B cell (primary cell): ENCODE data around the gene KRTAP2-2. TPM values are rescaled to one million over a fixed set of nuclear protein-coding genes. Genes with fewer than 3 reads are reported as not detected.

Experiments
- ATAC-seq: fragments of 200-7000 bp; cut with Tn5 transposase; one replicate; pipeline ENCODE4 v1.10.0; 2021; ENCODE audit warnings: low read depth, mild to moderate bottlenecking, moderate number of reproducible peaks, moderate library complexity
- CTCF ChIA-PET: fragments of 350-600 bp; sonication (Branson Sonifier 250); formaldehyde crosslinking; loops from one replicate; lab custom pipeline; 2021; ENCODE audit warnings: antibody characterized with exemption, inconsistent platforms; lab: Charles Lee
- POLR2A ChIA-PET: fragments of 350-600 bp; sonication (Branson Sonifier 250); formaldehyde crosslinking; loops from one replicate; lab custom pipeline; 2021; ENCODE audit warnings: antibody characterized with exemption; lab: Charles Lee
- DNase-seq: peaks from one replicate; pipeline ENCODE4 v3.0.0; 2013
- H2AFZ ChIP-seq: 2 replicates; pipeline ENCODE4 v1.6.1; 2012; ENCODE audit warnings: mild to moderate bottlenecking, low read depth, low read length; ENCODE audit not compliant: insufficient read depth, poor library complexity, severe bottlenecking
- H3K27ac ChIP-seq, 2 donors: 1 replicate in 1 of 2; 2 replicates in 1 of 2; pipeline ENCODE4 v1.5.1; 2012 to 2013; ENCODE audit warnings: low read length in 2 of 2, mild to moderate bottlenecking in 2 of 2, moderate library complexity in 1 of 2
- H3K27me3 ChIP-seq, 4 experiments: fragments of 200-600 bp in 1 of 4; sonication (generic) in 1 of 4; replicated peaks in 1 of 4; 1 replicate in 2 of 4; 2 replicates in 2 of 4; pipeline versions ENCODE4 v1.6.1 to v1.7.0; 2013 to 2016; ENCODE audit warnings: low read length in 3 of 4, mild to moderate bottlenecking in 2 of 4, mixed read lengths in 1 of 4, moderate library complexity in 1 of 4; ENCODE audit not compliant: insufficient read depth in 4 of 4, control insufficient read depth in 3 of 4; ENCODE audit errors: control extremely low read depth in 1 of 4
- H3K36me3 ChIP-seq, 2 experiments: replicated peaks in 1 of 2; 1 replicate in 1 of 2; 2 replicates in 1 of 2; pipeline versions ENCODE4 v1.6.1 to v1.7.1; 2013; ENCODE audit warnings: low read length in 1 of 2; ENCODE audit not compliant: insufficient read depth in 2 of 2, control insufficient read depth in 1 of 2; ENCODE audit errors: control extremely low read depth in 1 of 2, extremely low read depth in 1 of 2
- H3K4me1 ChIP-seq, 2 donors: fragments of 200-600 bp in 1 of 2; sonication (generic) in 1 of 2; 1 replicate in 1 of 2; 2 replicates in 1 of 2; pipeline versions ENCODE4 v1.5.1 to v1.6.1; 2013 to 2017; ENCODE audit warnings: low read length in 2 of 2; ENCODE audit not compliant: control insufficient read depth in 2 of 2, insufficient read depth in 2 of 2
- H3K4me2 ChIP-seq: replicated peaks from 2 replicates; pipeline ENCODE3; 2012; ENCODE audit warnings: mild to moderate bottlenecking, low read depth, low read length; ENCODE audit not compliant: poor library complexity, severe bottlenecking
- H3K4me3 ChIP-seq, 5 experiments: fragments of 200-600 bp in 1 of 5; sonication (generic) in 1 of 5; 1 replicate in 3 of 5; 2 replicates in 2 of 5; pipeline versions ENCODE4 v1.5.1 to v1.7.0; 2011 to 2016; ENCODE audit warnings: low read length in 4 of 5, mild to moderate bottlenecking in 4 of 5, low read depth in 2 of 5, control low read depth in 1 of 5, moderate library complexity in 1 of 5; ENCODE audit not compliant: insufficient read depth in 1 of 5; ENCODE audit errors: control extremely low read depth in 1 of 5, extremely low read depth in 1 of 5
- H3K79me2 ChIP-seq: fragments of 200-600 bp; sonication (generic); one replicate; pipeline ENCODE4 v1.6.0; 2016; ENCODE audit warnings: low read length; ENCODE audit not compliant: control insufficient read depth, insufficient read depth
- H3K9ac ChIP-seq: fragments of 200-600 bp; sonication (generic); 2 replicates; pipeline ENCODE4 v1.6.1; 2017; ENCODE audit warnings: mild to moderate bottlenecking, low read length, moderate library complexity
- H3K9me3 ChIP-seq, 3 donors: one replicate each; pipeline versions ENCODE4 v1.6.1 to v1.7.1; 2013; ENCODE audit warnings: low read length in 2 of 3; ENCODE audit not compliant: control insufficient read depth in 2 of 3, insufficient read depth in 1 of 3; ENCODE audit errors: control extremely low read depth in 1 of 3
- H4K20me1 ChIP-seq: 2 replicates; pipeline ENCODE4 v1.6.0; 2012; ENCODE audit warnings: mild to moderate bottlenecking, low read length; ENCODE audit not compliant: insufficient read depth, control insufficient read depth, poor library complexity, severe bottlenecking
- H3K27ac Mint-ChIP-seq: one replicate; pipeline ENCODE4 v1.8.0; 2021; ENCODE audit warnings: mixed read lengths
- H3K27me3 Mint-ChIP-seq: one replicate; pipeline ENCODE4 v1.8.0; 2021; ENCODE audit warnings: mixed read lengths
- H3K4me1 Mint-ChIP-seq: one replicate; pipeline ENCODE4 v1.8.0; 2021; ENCODE audit warnings: mixed read lengths
- H3K4me3 Mint-ChIP-seq: one replicate; pipeline ENCODE4 v1.8.0; 2021; ENCODE audit warnings: mixed read lengths
- H3K9me3 Mint-ChIP-seq: one replicate; pipeline ENCODE4 v1.8.0; 2022; ENCODE audit warnings: mixed read lengths; ENCODE audit not compliant: insufficient read depth
- CTCF ChIP-seq: fragments of 200-600 bp; IDR thresholded peaks from one replicate; pipeline ENCODE4 v1.8.0; 2022; ENCODE audit warnings: antibody characterized with exemption, mild to moderate bottlenecking
- EZH2 ChIP-seq: IDR thresholded peaks from 2 replicates; pipeline ENCODE4 v1.6.1; 2012; ENCODE audit warnings: borderline replicate concordance, low read depth, mild to moderate bottlenecking, moderate library complexity, low read length; ENCODE audit not compliant: insufficient read depth, poor library complexity, severe bottlenecking
- WGBS: methylation state at CpG from one replicate; pipeline ENCODE4 v1.1.5; 2013; ENCODE audit warnings: missing lambda C conversion rate; ENCODE audit not compliant: insufficient coverage; 5-methylcytosine and 5-hydroxymethylcytosine counted together
- intact Hi-C: fragments of 100-400 bp; cut with micrococcal nuclease; formaldehyde crosslinking; loops from one replicate; pipeline ENCODE4 v1.10.0; 2022
- polyA plus RNA-seq: library from polyadenylated mRNA; depleted of rRNA; stranded (reverse); fragments of >200 nt; gene quantifications from 2 replicates; pipeline ENCODE4 v1.2.3, GENCODE V29; 2012
- total RNA-seq, 2 donors: library from RNA; stranded (reverse); fragments of 120-200 nt in 1 of 2; gene quantifications; 1 replicate in 1 of 2; 2 replicates in 1 of 2; pipeline versions ENCODE4 v1.2.3 to v1.2.4, GENCODE V29; 2013 to 2022

The KRTAP2-2 gene
- total and polyA plus RNA-seq, 2 donors (not counting 1 experiment from before 2014, with no cell fraction given): not detected

- Histone ChIP-seq H2AFZ (no peak overlapping the region), H4K20me1 (no peaks in the 10 kb centered on the region), H3K9ac (no peak overlapping the region), H3K79me2 (no peaks in the 10 kb centered on the region), H3K4me3 (no peak overlapping the region), H3K9me3 (no peaks in the 10 kb centered on the region), H3K4me2 (no peak overlapping the region), H3K27me3 (peaks cover 0 to 3% (median 0%) of the 10 kb centered on the region in 4 experiments), H3K27ac (no peak overlapping the region), H3K4me1 (no peaks in the 10 kb centered on the region), H3K36me3 (no peaks in the 10 kb centered on the region)
- TF ChIP-seq CTCF (no peak), EZH2 (no peak)
- ChIA-PET POLR2A (no interaction called here), CTCF (no interaction called here)
- ATAC-seq (no peak), DNase-seq (no peak)
- H3K9me3 Mint-ChIP-seq: no peaks in the 10 kb centered on the region
- no peak overlapping the region for H3K27ac Mint-ChIP-seq
- intact Hi-C loops: no loop called here
- H3K4me3 Mint-ChIP-seq: no peak overlapping the region
- H3K4me1 Mint-ChIP-seq: no peaks in the 10 kb centered on the region
- no CpG with 5 or more reads among the region's 2 CpGs for WGBS
- peaks cover 29% of the 10 kb centered on the region for H3K27me3 Mint-ChIP-seq
These were observed 18.6 kb upstream of the KRTAP2-2 start for GRCh38 chr17:41073676-41074075.

GRCh38 chr17:41071606-41072360, 16.8 kb upstream of the KRTAP2-2 start:
- H3K4me3 Mint-ChIP-seq: no peak overlapping the region
- no peak for TF ChIP-seq CTCF
- DNase-seq: no peak
- Histone ChIP-seq H3K9ac (no peak overlapping the region), H3K4me1 (no peaks in the 10 kb centered on the region), H3K4me3 (no peak overlapping the region), H3K27me3 (peaks cover 0 to 3% (median 0%) of the 10 kb centered on the region in 4 experiments), H3K36me3 (no peaks in the 10 kb centered on the region), H3K4me2 (no peak overlapping the region), H4K20me1 (no peaks in the 10 kb centered on the region), H3K79me2 (no peaks in the 10 kb centered on the region), H2AFZ (no peak overlapping the region), H3K9me3 (no peaks in the 10 kb centered on the region), H3K27ac (no peak overlapping the region)
- no peaks in the 10 kb centered on the region for H3K9me3 Mint-ChIP-seq
- ATAC-seq: no peak
- peaks cover 19% of the 10 kb centered on the region for H3K27me3 Mint-ChIP-seq
- H3K27ac Mint-ChIP-seq: no peak overlapping the region
- ChIA-PET POLR2A (no interaction called here), CTCF (interaction anchor here (1.4 kb wide), 1 partner anchor 108 kb away, joined by 3 read pairs; no protein-coding TSS in a partner anchor)
- no peaks in the 10 kb centered on the region for H3K4me1 Mint-ChIP-seq
- 91% methylated on average over 5 of the region's 5 CpGs for WGBS
- intact Hi-C loops: no loop called here
